ENCODE results near the gene FHIT. TPM values are rescaled to one million over a fixed set of nuclear protein-coding genes. Genes with fewer than 3 reads are reported as not detected.

Gene FHIT
- total and polyA plus RNA-seq, 10 of the 15 experiments (the other 5 are each of a cell fraction or from before 2014, with no cell fraction given), result 4.2 to 14.9 (median 9.4) TPM

- FAIRE-seq (no peak), DNase-seq (ENCODE audit: low read depth, low spot score) (no peak), ATAC-seq (no peak)
- ChIA-PET CTCF (no interaction called here), POLR2A (no interaction called here), SMC1A (ENCODE audit: uncharacterized antibody, unreplicated experiment) (no interaction called here), RAD21 (ENCODE audit: unreplicated experiment) (no interaction called here)
- Histone ChIP-seq H3K27me3 (replicated peaks in 1 of 2; ENCODE audit: control insufficient read depth in 2 of 2, insufficient read depth in 2 of 2, low read length in 1 of 2) (no peaks in the 10 kb centered on the region), H3K36me3 (ENCODE audit: control insufficient read depth in 2 of 2, insufficient read depth in 2 of 2, low read length in 1 of 2) (no peaks in the 10 kb centered on the region), H3K4me2 (ENCODE audit: control insufficient read depth, insufficient read depth) (no peak overlapping the region), H3K27ac (ENCODE audit: control insufficient read depth, insufficient read depth) (no peak overlapping the region), H3K9me3 (replicated peaks; ENCODE audit: control insufficient read depth, insufficient read depth, low read length) (no peaks in the 10 kb centered on the region), H3K4me3 (no peak overlapping the region), H3K79me2 (ENCODE audit: control insufficient read depth, insufficient read depth, low read length) (no peaks in the 10 kb centered on the region), H4K20me1 (ENCODE audit: control insufficient read depth, insufficient read depth) (no peaks in the 10 kb centered on the region), H3K4me1 (ENCODE audit: control insufficient read depth, insufficient read depth, low read length) (no peaks in the 10 kb centered on the region), H2AFZ (ENCODE audit: control insufficient read depth, low read depth, low read length) (no peak overlapping the region), H3K9ac (ENCODE audit: control insufficient read depth, insufficient read depth, low read length) (no peak overlapping the region)
- WGBS (ENCODE audit: insufficient coverage, insufficient replicate concordance, low lambda C conversion rate, missing lambda C conversion rate), result 65% methylated on average over 3 of the region's 3 CpGs
- no peak for TF ChIP-seq NFYA (IDR thresholded peaks at IDR 0.05; ENCODE audit: borderline replicate concordance, low read depth, low read length)
- intact Hi-C loops (cut with micrococcal nuclease; ENCODE audit: unreplicated experiment) (no loop called here), in situ Hi-C loops (cut with MboI) (no loop called here)
- no TSS peak for BruUV-seq (replicated peaks)
These were observed 864.9 kb downstream of the FHIT start for GRCh38 chr3:60386306-60386705.

GRCh38 chr3:60384341-60384740, 866.9 kb downstream of the FHIT start:
- H2AFZ ChIP-seq (ENCODE audit: control insufficient read depth, low read depth, low read length), result no peak overlapping the region
- no peaks in the 10 kb centered on the region for H3K9me3 ChIP-seq (replicated peaks; ENCODE audit: control insufficient read depth, insufficient read depth, low read length)
- ChIA-PET CTCF (interaction anchor here (0.6 kb wide), 1 partner anchor 30 kb away, joined by 4 read pairs; no protein-coding TSS in a partner anchor), POLR2A (interaction anchor here (0.6 kb wide), 1 partner anchor 385 kb away, joined by 4 read pairs; no protein-coding TSS in a partner anchor), SMC1A (ENCODE audit: uncharacterized antibody, unreplicated experiment) (no interaction called here), RAD21 (ENCODE audit: unreplicated experiment) (no interaction called here)
- H3K27me3 ChIP-seq (replicated peaks in 1 of 2; ENCODE audit: control insufficient read depth in 2 of 2, insufficient read depth in 2 of 2, low read length in 1 of 2), result no peaks in the 10 kb centered on the region
- H3K4me3 ChIP-seq, result no peak overlapping the region
- TF ChIP-seq TCF7 (IDR thresholded peaks at IDR 0.05; ENCODE audit: borderline replicate concordance), result no peak
- TF ChIP-seq CREM (IDR thresholded peaks at IDR 0.05; ENCODE audit: low read depth), result no peak
- no peak for TF ChIP-seq BACH1 (IDR thresholded peaks at IDR 0.05; ENCODE audit: borderline replicate concordance)
- no peak for TF ChIP-seq ASH2L (IDR thresholded peaks at IDR 0.05; ENCODE audit: borderline replicate concordance, low read depth)
- TF ChIP-seq HDAC2 (IDR thresholded peaks at IDR 0.05), result no peak
- no peak for TF ChIP-seq LARP7 (IDR thresholded peaks at IDR 0.05)
- TF ChIP-seq, protein P1, sequence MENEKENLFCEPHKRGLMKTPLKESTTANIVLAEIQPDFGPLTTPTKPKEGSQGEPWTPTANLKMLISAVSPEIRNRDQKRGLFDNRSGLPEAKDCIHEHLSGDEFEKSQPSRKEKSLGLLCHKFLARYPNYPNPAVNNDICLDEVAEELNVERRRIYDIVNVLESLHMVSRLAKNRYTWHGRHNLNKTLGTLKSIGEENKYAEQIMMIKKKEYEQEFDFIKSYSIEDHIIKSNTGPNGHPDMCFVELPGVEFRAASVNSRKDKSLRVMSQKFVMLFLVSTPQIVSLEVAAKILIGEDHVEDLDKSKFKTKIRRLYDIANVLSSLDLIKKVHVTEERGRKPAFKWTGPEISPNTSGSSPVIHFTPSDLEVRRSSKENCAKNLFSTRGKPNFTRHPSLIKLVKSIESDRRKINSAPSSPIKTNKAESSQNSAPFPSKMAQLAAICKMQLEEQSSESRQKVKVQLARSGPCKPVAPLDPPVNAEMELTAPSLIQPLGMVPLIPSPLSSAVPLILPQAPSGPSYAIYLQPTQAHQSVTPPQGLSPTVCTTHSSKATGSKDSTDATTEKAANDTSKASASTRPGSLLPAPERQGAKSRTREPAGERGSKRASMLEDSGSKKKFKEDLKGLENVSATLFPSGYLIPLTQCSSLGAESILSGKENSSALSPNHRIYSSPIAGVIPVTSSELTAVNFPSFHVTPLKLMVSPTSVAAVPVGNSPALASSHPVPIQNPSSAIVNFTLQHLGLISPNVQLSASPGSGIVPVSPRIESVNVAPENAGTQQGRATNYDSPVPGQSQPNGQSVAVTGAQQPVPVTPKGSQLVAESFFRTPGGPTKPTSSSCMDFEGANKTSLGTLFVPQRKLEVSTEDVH (IDR thresholded peaks at IDR 0.05; ENCODE audit: low read depth, partially characterized antibody), result no peak
- TF ChIP-seq BMI1 (IDR thresholded peaks at IDR 0.05; ENCODE audit: borderline replicate concordance), result no peak
- TF ChIP-seq BCL11A (IDR thresholded peaks at IDR 0.05; ENCODE audit: low read depth, low read length), result no peak
- TF ChIP-seq GATAD2B (conservative IDR thresholded peaks at IDR 0.05; ENCODE audit: low read depth), result no peak
- no peak for TF ChIP-seq BRCA1 (IDR thresholded peaks at IDR 0.05; ENCODE audit: low read depth, low read length)
- no peak for TF ChIP-seq ZNF274 (IDR thresholded peaks at IDR 0.05; ENCODE audit: insufficient read depth, insufficient read length)
- H3K36me3 ChIP-seq (ENCODE audit: control insufficient read depth in 2 of 2, insufficient read depth in 2 of 2, low read length in 1 of 2), result no peaks in the 10 kb centered on the region
- no TSS peak for BruUV-seq (replicated peaks)
- WGBS (ENCODE audit: insufficient coverage, insufficient replicate concordance, low lambda C conversion rate, missing lambda C conversion rate), result 63% methylated on average over 5 of the region's 5 CpGs
- no peak overlapping the region for H3K27ac ChIP-seq (ENCODE audit: control insufficient read depth, insufficient read depth)
- intact Hi-C loops (cut with micrococcal nuclease; ENCODE audit: unreplicated experiment) (no loop called here), in situ Hi-C loops (cut with MboI) (no loop called here)
- DNase-seq (ENCODE audit: low read depth, low spot score), result no peak
- no peaks in the 10 kb centered on the region for H4K20me1 ChIP-seq (ENCODE audit: control insufficient read depth, insufficient read depth)
- no peak overlapping the region for H3K4me2 ChIP-seq (ENCODE audit: control insufficient read depth, insufficient read depth)
- H3K9ac ChIP-seq (ENCODE audit: control insufficient read depth, insufficient read depth, low read length), result no peak overlapping the region
- no peak for ATAC-seq
- H3K79me2 ChIP-seq (ENCODE audit: control insufficient read depth, insufficient read depth, low read length), result no peaks in the 10 kb centered on the region
- no peaks in the 10 kb centered on the region for H3K4me1 ChIP-seq (ENCODE audit: control insufficient read depth, insufficient read depth, low read length)
- no peak for FAIRE-seq
